ENCODE data around the gene PDE11A.

DNA sequence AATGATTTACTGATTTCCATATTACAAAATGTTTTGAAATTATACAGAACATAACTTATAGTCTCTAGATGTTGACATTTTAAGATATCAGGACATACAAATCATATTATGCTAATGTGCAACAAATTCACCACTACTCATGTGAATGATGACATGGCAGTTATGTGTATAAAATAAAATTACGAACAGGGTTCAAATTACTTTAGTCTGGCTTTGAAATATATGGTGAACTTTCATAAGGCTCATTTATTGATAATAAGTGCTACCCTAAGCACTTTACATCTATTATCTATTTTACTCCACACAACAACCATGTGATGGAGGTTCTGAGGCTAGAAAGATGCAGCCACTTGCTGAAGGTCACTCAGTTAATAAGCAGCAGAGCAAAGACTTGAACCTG is 62.8 kb downstream of the PDE11A start:
- TF ChIP-seq POLR2A (IDR thresholded peaks at IDR 0.05) = no peak
- TF ChIP-seq, protein P1, sequence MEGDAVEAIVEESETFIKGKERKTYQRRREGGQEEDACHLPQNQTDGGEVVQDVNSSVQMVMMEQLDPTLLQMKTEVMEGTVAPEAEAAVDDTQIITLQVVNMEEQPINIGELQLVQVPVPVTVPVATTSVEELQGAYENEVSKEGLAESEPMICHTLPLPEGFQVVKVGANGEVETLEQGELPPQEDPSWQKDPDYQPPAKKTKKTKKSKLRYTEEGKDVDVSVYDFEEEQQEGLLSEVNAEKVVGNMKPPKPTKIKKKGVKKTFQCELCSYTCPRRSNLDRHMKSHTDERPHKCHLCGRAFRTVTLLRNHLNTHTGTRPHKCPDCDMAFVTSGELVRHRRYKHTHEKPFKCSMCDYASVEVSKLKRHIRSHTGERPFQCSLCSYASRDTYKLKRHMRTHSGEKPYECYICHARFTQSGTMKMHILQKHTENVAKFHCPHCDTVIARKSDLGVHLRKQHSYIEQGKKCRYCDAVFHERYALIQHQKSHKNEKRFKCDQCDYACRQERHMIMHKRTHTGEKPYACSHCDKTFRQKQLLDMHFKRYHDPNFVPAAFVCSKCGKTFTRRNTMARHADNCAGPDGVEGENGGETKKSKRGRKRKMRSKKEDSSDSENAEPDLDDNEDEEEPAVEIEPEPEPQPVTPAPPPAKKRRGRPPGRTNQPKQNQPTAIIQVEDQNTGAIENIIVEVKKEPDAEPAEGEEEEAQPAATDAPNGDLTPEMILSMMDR (IDR thresholded peaks at IDR 0.05 in 4 of 5, conservative IDR thresholded peaks at IDR 0.05 in 1 of 5) = no peak
